HepG2 (cell line): ENCODE measurements around the gene KSR1. TPM values are rescaled to one million over a fixed set of nuclear protein-coding genes. Genes with fewer than 3 reads are reported as not detected.

Source experiments
- ATAC-seq: fragments of 200-7000 bp; cut with Tn5 transposase; 3 replicates; pipeline ENCODE4 v1.9.1; 2020; ENCODE audit warnings: mild to moderate bottlenecking, moderate library complexity
- BruUV-seq: library from RNA; stranded (reverse); fragments of 400-500 nt; replicated peaks from 2 replicates; lab custom pipeline; 2021; lab: Mats Ljungman, UMichigan
- CTCF ChIA-PET: fragments of 300-600 bp; formaldehyde crosslinking; extraction: SDS; loops from one replicate; lab custom pipeline; 2021; ENCODE audit warnings: low total read pairs, inconsistent platforms, low intra/inter-chr PET ratio; lab: Yijun Ruan, JAX
- POLR2A ChIA-PET: fragments of 350-600 bp; sonication (Branson Sonifier 250); formaldehyde crosslinking; loops from one replicate; lab custom pipeline; 2020; ENCODE audit warnings: antibody characterized with exemption, inconsistent platforms; lab: Yijun Ruan, JAX
- DNase-seq: peaks from one replicate; pipeline ENCODE4 v3.0.0-alpha.2; 2015; ENCODE audit warnings: low spot score
- FAIRE-seq: peaks from 3 replicates; lab custom pipeline; 2011; peaks lifted over from hg19 to GRCh38; lab: Jason Lieb, UNC
- H2AFZ ChIP-seq: one replicate; pipeline ENCODE4 v1.6.1; 2011; ENCODE audit warnings: low read length, inconsistent platforms
- H3K27ac ChIP-seq: fragments of 300-600 bp; 3 replicates; pipeline ENCODE4 v1.8.0; 2011; ENCODE audit warnings: mixed run types, mild to moderate bottlenecking, mixed read lengths, low read length, inconsistent platforms; ENCODE audit not compliant: insufficient read depth; ENCODE audit errors: extremely low read length
- H3K27me3 ChIP-seq, 2 experiments: fragments of 200-600 bp in 1 of 2; 2 replicates in 1 of 2; 3 replicates in 1 of 2; pipeline versions ENCODE4 v1.6.0 to v1.8.0; 2011; ENCODE audit warnings: low read length in 2 of 2, mild to moderate bottlenecking in 2 of 2, moderate library complexity in 2 of 2, inconsistent platforms in 1 of 2; ENCODE audit not compliant: insufficient read depth in 2 of 2, control insufficient read depth in 1 of 2
- H3K36me3 ChIP-seq, 2 experiments: fragments of 200-600 bp in 1 of 2; replicated peaks in 1 of 2; 2 replicates in 1 of 2; 3 replicates in 1 of 2; pipeline versions ENCODE4 v1.5.1 to v1.8.0; 2011; ENCODE audit warnings: low read length in 2 of 2, inconsistent platforms in 1 of 2; ENCODE audit not compliant: insufficient read depth in 2 of 2, control insufficient read depth in 1 of 2
- H3K4me1 ChIP-seq: 2 replicates; pipeline ENCODE4 v1.5.1; 2012; ENCODE audit warnings: low read length, inconsistent platforms; ENCODE audit not compliant: insufficient read depth
- H3K4me2 ChIP-seq: 2 replicates; pipeline ENCODE4 v1.6.0; 2011; ENCODE audit warnings: low read depth, low read length, inconsistent platforms
- H3K4me3 ChIP-seq, 3 experiments: fragments of 200-600 bp in 1 of 3; sonication (generic), shearing (Covaris generic) in 1 of 3; replicated peaks in 1 of 3; 2 replicates each; pipeline ENCODE4 v1.5.1; 2011 to 2016; ENCODE audit warnings: low read length in 3 of 3, inconsistent platforms in 2 of 3, low read depth in 2 of 3, mild to moderate bottlenecking in 2 of 3, control low read depth in 1 of 3, mixed read lengths in 1 of 3; ENCODE audit not compliant: insufficient read depth in 1 of 3
- H3K79me2 ChIP-seq: one replicate; pipeline ENCODE4 v1.6.1; 2011; ENCODE audit warnings: low read length, inconsistent platforms; ENCODE audit not compliant: insufficient read depth
- H3K9ac ChIP-seq: 2 replicates; pipeline ENCODE4 v1.6.0; 2011; ENCODE audit warnings: mild to moderate bottlenecking, low read depth, low read length, inconsistent platforms; ENCODE audit not compliant: insufficient read depth
- H3K9me3 ChIP-seq: 2 replicates; pipeline ENCODE4 v1.5.1; 2012; ENCODE audit warnings: mild to moderate bottlenecking, low read length
- H4K20me1 ChIP-seq: 2 replicates; pipeline ENCODE4 v1.6.0; 2011; ENCODE audit warnings: inconsistent platforms, mild to moderate bottlenecking, low read length, moderate library complexity; ENCODE audit not compliant: insufficient read depth
- HNRNPUL1 ChIP-seq: fragments of 200-400 bp; formaldehyde crosslinking; IDR thresholded peaks from 2 replicates; pipeline ENCODE4 v1.6.1; 2017; ENCODE audit warnings: low read depth, mild to moderate bottlenecking, low read length, moderate library complexity
- KLF6 ChIP-seq: IDR thresholded peaks from 2 replicates; pipeline ENCODE4 v1.8.0; 2016; ENCODE audit warnings: missing biosample characterization, missing genetic modification reagents
- ZIK1 ChIP-seq: sonication (generic); formaldehyde crosslinking; IDR thresholded peaks from 2 replicates; pipeline ENCODE4 v1.5.0; 2020; ENCODE audit warnings: mild to moderate bottlenecking, low read depth, missing genetic modification reagents, borderline replicate concordance
- ZNF557 ChIP-seq: sonication (generic); formaldehyde crosslinking; IDR thresholded peaks from 2 replicates; pipeline ENCODE4 v1.4.0; 2020; ENCODE audit warnings: missing genetic modification reagents
- WGBS: methylation state at CpG from one replicate; pipeline ENCODE4 v1.1.6; 2017; ENCODE audit warnings: low lambda C conversion rate; 5-methylcytosine and 5-hydroxymethylcytosine counted together
- in situ Hi-C: cut with HindIII; loops from 2 replicates; pipeline ENCODE4 v1.10.0; 2017; ENCODE audit warnings: low pct_unique_long_range_greater_than_20kb; ENCODE audit not compliant: extremely low pct_ligation_motif_present
- intact Hi-C: fragments of 100-400 bp; cut with micrococcal nuclease; formaldehyde crosslinking; loops from one replicate; pipeline ENCODE4 v1.10.0; 2022; ENCODE audit not compliant: unreplicated experiment
- polyA plus RNA-seq, 8 experiments: library from polyadenylated mRNA; depleted of rRNA in 3 of 8; stranded (reverse) in 7 of 8; unstranded in 1 of 8; fragments of >200 nt; fragmentation: Illumina TruSeq in 4 of 8; extraction: Trizol in 4 of 8; gene quantifications; 2 replicates each; pipeline versions ENCODE4 v1.2.1 to v1.2.3, GENCODE V29; 2011 to 2016; ENCODE audit warnings: low read depth in 4 of 8, missing spikeins in 1 of 8, mixed read lengths in 1 of 8; ENCODE audit not compliant: insufficient read depth in 1 of 8
- total RNA-seq, 5 experiments: library from RNA; depleted of rRNA; stranded (reverse); fragments of >200 nt; fragmentation: Illumina TruSeq; extraction: Trizol; gene quantifications; 2 replicates each; pipeline ENCODE4 v1.2.3, GENCODE V29; 2016; ENCODE audit warnings: low read depth in 1 of 5
- TF ChIP-seq, protein P1 (sequence below): sonication (generic); formaldehyde crosslinking; IDR thresholded peaks from 2 replicates; pipeline ENCODE4 v1.4.0; 2020; ENCODE audit warnings: mild to moderate bottlenecking, missing genetic modification reagents
- TF ChIP-seq, protein P2 (sequence below): sonication (generic); formaldehyde crosslinking; conservative IDR thresholded peaks from 2 replicates; pipeline ENCODE4 v1.4.0; 2020; ENCODE audit warnings: mild to moderate bottlenecking, missing genetic modification reagents, moderate library complexity

The KSR1 gene
- total and polyA plus RNA-seq, 2 of the 13 experiments (the other 11 are each of a cell fraction or from before 2014, with no cell fraction given) = 10.1 to 16.6 TPM

DNA sequence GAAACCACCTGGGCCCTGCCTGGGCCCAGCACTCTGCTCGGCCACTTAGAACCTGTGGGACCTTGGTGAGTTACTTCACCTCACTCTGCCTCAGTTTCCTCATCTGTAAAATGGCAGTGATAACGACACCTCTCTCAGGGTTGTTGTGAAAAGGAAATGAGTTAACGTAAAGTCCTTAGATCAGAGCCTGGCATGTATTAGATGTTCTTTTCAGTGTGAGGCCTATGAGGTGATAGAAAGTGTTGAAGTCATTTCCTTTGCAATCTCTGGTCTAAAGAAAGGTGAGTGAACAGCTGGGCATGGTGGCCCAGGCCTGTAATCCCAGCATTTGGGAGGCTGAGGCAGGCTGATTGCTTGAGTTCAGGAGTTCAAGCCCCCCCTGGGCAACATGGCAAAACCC lies 123.1 kb downstream of the KSR1 start:
- Histone ChIP-seq H3K4me2 (no peak overlapping the region), H3K9ac (no peak overlapping the region), H3K27me3 (no peaks in the 10 kb centered on the region), H3K79me2 (no peaks in the 10 kb centered on the region), H3K9me3 (no peaks in the 10 kb centered on the region), H2AFZ (no peak overlapping the region), H3K4me1 (peaks cover 62% of the 10 kb centered on the region), H3K36me3 (peaks cover 4 to 9% of the 10 kb centered on the region in 2 experiments; a peak in 2 of 5 replicates), H4K20me1 (peaks cover 4% of the 10 kb centered on the region; the same call in 1 of the 2 replicates), H3K4me3 (no peak overlapping the region), H3K27ac (no peak overlapping the region)
- ATAC-seq = no peak
- no peak for FAIRE-seq
- intact Hi-C loops = loop anchor here (10.0 kb wide), 1 partner anchor 245 kb away; no protein-coding TSS in a partner anchor
- ChIA-PET POLR2A (interaction anchor here (1.4 kb wide), 1 partner anchor 20 kb away, joined by 5 read pairs; no protein-coding TSS in a partner anchor), CTCF (no interaction called here)
- WGBS = 98% methylated on average over 3 of the region's 3 CpGs
- in situ Hi-C loops = loop anchor here (10.0 kb wide), 1 partner anchor 225 kb away; no protein-coding TSS in a partner anchor
- TF ChIP-seq, protein P1, sequence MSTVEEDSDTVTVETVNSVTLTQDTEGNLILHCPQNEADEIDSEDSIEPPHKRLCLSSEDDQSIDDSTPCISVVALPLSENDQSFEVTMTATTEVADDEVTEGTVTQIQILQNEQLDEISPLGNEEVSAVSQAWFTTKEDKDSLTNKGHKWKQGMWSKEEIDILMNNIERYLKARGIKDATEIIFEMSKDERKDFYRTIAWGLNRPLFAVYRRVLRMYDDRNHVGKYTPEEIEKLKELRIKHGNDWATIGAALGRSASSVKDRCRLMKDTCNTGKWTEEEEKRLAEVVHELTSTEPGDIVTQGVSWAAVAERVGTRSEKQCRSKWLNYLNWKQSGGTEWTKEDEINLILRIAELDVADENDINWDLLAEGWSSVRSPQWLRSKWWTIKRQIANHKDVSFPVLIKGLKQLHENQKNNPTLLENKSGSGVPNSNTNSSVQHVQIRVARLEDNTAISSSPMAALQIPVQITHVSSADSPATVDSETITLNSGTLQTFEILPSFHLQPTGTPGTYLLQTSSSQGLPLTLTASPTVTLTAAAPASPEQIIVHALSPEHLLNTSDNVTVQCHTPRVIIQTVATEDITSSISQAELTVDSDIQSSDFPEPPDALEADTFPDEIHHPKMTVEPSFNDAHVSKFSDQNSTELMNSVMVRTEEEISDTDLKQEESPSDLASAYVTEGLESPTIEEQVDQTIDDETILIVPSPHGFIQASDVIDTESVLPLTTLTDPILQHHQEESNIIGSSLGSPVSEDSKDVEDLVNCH (CRISPR knock-in tag) = no peak
- BruUV-seq = no TSS peak
- no peak for DNase-seq

GRCh38 chr17:27579897-27580321 lies 123.7 kb downstream of the KSR1 start:
- no peaks in the 10 kb centered on the region for H3K27me3 ChIP-seq
- no peak for DNase-seq
- no peaks in the 10 kb centered on the region for H3K9me3 ChIP-seq
- TF ChIP-seq ZNF557 (CRISPR knock-in tag) (no peak), KLF6 (CRISPR knock-in tag) (no peak), ZIK1 (no peak), HNRNPUL1 (no peak)
- TF ChIP-seq, protein P2, sequence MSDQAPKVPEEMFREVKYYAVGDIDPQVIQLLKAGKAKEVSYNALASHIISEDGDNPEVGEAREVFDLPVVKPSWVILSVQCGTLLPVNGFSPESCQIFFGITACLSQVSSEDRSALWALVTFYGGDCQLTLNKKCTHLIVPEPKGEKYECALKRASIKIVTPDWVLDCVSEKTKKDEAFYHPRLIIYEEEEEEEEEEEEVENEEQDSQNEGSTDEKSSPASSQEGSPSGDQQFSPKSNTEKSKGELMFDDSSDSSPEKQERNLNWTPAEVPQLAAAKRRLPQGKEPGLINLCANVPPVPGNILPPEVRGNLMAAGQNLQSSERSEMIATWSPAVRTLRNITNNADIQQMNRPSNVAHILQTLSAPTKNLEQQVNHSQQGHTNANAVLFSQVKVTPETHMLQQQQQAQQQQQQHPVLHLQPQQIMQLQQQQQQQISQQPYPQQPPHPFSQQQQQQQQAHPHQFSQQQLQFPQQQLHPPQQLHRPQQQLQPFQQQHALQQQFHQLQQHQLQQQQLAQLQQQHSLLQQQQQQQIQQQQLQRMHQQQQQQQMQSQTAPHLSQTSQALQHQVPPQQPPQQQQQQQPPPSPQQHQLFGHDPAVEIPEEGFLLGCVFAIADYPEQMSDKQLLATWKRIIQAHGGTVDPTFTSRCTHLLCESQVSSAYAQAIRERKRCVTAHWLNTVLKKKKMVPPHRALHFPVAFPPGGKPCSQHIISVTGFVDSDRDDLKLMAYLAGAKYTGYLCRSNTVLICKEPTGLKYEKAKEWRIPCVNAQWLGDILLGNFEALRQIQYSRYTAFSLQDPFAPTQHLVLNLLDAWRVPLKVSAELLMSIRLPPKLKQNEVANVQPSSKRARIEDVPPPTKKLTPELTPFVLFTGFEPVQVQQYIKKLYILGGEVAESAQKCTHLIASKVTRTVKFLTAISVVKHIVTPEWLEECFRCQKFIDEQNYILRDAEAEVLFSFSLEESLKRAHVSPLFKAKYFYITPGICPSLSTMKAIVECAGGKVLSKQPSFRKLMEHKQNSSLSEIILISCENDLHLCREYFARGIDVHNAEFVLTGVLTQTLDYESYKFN (CRISPR knock-in tag) = no peak
- H4K20me1 ChIP-seq = peaks cover 4% of the 10 kb centered on the region; the same call in 1 of the 2 replicates
- H3K79me2 ChIP-seq = no peaks in the 10 kb centered on the region
- FAIRE-seq = no peak
- no peak overlapping the region for H3K4me2 ChIP-seq
- no peak overlapping the region for H3K4me3 ChIP-seq
- BruUV-seq = no TSS peak
- ChIA-PET POLR2A (interaction anchor here (1.3 kb wide), 1 partner anchor 20 kb away, joined by 4 read pairs; no protein-coding TSS in a partner anchor), CTCF (no interaction called here)
- 97% methylated on average over 3 of the region's 4 CpGs for WGBS
- intact Hi-C loops = loop anchor here (10.0 kb wide), 1 partner anchor 245 kb away; no protein-coding TSS in a partner anchor
- no peak for ATAC-seq
- no peak overlapping the region for H2AFZ ChIP-seq
- peaks cover 6 to 11% of the 10 kb centered on the region in 2 experiments; a peak in 2 of 5 replicates for H3K36me3 ChIP-seq
- H3K27ac ChIP-seq = no peak overlapping the region
- in situ Hi-C loops = loop anchor here (10.0 kb wide), 1 partner anchor 225 kb away; no protein-coding TSS in a partner anchor
- H3K4me1 ChIP-seq = peaks cover 56% of the 10 kb centered on the region
- H3K9ac ChIP-seq = no peak overlapping the region
